ENCODE measurements around the gene KLHL18.

Gene KLHL18

GRCh38 chr3:47381317-47382157, 98.8 kb downstream of the KLHL18 start:
- FAIRE-seq (peak; percentile 60), DNase-seq (ENCODE audit: insufficient read length, low spot score) (peak; percentile 84)

GRCh38 chr3:47384425-47384824, 101.7 kb downstream of the KLHL18 start:
- DNase-seq (ENCODE audit: insufficient read length, low spot score) (no peak), FAIRE-seq (no peak)

- DNase-seq (ENCODE audit: insufficient read length, low spot score) (no peak), FAIRE-seq (no peak)
These were observed 102.3 kb downstream of the KLHL18 start for GRCh38 chr3:47385007-47385406.

GRCh38 chr3:47385796-47386195, 103.1 kb downstream of the KLHL18 start:
- FAIRE-seq, result no peak

GRCh38 chr3:47392933-47393332, 110.2 kb downstream of the KLHL18 start:
- FAIRE-seq, result no peak
- no peak for DNase-seq (ENCODE audit: insufficient read length, low spot score)

More at GRCh38 chr3:47385796-47386195, 103.1 kb downstream of the KLHL18 start:
- DNase-seq (ENCODE audit: insufficient read length, low spot score), result no peak

- no peak for DNase-seq (ENCODE audit: insufficient read length, low spot score)
- FAIRE-seq, result peak; percentile 63
These were observed 111.6 kb downstream of the KLHL18 start for GRCh38 chr3:47394140-47394870.

- FAIRE-seq, result no peak
These were observed 112.1 kb downstream of the KLHL18 start for GRCh38 chr3:47394881-47395280.

More at GRCh38 chr3:47394881-47395280, 112.1 kb downstream of the KLHL18 start:
- no peak for DNase-seq (ENCODE audit: insufficient read length, low spot score)

All from HTR-8/SVneo (cell line).